HG03432 (cell line): ENCODE results near the gene ANKS1B.

ENCODE experiments used
- ATAC-seq: cut with Tn5 transposase; IDR thresholded peaks from one replicate; pipeline ENCODE4 v1.9.1; 2021; ENCODE audit warnings: mild to moderate bottlenecking, moderate library complexity; ENCODE audit not compliant: unreplicated experiment

Gene ANKS1B

DNA sequence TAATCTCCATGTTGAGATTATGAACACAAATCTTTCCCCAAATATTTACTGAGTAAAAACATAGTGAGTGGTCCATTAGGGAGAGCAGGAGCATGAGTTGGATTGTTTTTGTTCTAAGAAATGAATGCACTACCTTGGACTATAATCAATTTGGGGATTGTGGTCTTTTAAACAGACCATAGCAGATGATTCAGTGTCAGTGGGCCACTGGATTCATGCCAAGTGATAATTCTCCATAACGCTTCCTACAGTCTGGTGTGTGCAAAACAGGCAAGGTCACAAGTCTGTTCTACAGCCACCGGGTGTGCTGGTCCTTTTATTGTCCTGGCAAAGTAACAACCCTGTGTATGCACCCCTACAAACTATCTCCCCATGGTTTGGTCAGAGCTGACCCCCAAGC lies 1073.3 kb downstream of the ANKS1B start:
- no peak for ATAC-seq

DNA sequence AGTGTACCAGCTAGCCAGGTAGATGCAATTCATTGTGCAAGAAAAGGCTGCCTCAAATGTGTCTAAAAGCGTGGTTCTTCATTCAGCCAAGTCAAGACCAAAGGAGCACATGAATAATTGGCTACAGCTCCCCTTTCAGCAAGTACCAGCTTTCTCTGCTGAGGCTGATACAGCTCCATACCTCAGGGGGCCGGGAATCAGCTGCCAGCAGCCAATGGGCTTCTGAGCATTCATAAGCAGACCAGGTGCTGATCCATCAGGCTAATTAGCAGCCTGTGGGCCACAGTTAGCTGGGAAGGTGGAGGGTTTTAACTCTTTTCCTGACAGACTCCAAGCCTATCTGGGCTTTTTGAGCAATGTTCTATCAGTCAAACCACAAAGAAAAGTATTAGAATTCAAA lies 1075.0 kb downstream of the ANKS1B start:
- ATAC-seq, result no peak

DNA sequence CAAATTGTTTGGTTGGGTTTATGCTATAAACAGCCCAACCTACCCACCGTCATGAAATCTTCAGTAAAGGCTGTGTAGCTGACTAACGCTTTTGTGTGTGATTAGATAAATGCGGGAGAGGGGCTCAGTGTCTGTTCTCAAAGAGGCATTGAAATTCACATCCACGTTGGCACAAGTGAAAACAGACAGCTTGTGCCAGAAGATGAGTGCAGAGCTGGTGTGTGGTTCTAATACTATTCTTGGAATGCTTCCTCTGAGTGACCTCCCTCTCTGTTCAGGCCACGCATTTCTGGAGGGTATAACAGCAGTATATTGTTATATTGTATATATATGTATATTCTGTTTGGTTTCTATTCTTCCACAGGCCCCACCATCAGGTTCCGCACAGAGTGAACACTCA lies 1075.9 kb downstream of the ANKS1B start:
- no peak for ATAC-seq

DNA sequence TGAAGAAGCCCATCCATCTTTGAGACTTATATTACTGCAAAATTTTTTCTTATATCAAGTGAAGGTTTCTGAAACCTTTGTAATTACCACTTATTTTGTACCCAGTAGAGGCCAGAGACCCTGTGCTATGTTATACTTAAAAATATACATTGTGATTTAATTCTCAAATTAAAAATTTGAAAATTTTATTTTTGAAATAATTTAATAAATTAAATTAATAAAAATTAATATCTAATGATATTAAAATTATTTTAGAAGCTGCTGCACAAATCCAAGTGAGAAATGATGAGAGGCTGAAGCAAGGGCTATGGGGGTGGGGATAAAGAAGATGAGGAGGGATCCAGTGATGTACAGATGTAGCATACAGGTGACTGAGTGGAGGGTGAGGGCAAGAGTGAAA lies 1080.9 kb downstream of the ANKS1B start:
- ATAC-seq, result no peak

DNA sequence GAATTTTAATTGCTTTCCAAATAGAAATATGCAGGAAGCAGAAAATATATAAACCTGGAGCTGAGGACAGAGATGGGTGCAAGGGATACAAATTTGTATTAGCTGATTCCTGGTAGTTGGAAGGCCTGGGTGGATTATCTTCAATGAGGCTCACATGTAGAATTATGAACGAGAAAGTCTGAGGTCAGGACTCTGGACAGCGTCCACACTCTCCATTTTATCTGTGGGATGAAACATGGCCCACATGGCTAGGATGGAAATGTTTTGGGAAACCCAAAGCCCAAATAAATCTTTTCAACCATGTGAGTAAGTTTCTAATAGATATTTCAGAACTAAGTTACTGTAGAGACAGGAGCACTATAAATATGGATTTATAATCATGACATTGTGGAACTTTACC lies 1083.5 kb downstream of the ANKS1B start:
- ATAC-seq, result no peak

DNA sequence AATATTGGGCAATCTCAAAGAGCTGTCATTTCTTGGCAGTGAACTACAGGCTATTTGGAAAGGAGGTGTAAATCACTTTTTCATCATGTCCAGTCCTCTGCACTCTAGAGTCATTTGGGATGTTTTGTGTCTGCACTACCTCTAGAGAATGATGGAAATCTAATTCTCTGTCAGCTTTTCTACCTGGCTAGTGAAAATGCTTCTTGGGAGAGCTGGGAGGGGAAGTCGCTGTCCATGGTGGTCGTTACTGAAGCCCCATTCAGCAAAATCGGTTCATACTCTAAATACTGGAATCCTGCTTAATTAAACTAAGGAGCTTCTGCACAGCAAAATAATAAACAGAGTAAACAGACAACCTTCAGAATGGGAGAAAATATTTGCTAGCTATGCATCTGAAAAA lies 1087.8 kb downstream of the ANKS1B start:
- no peak for ATAC-seq

DNA sequence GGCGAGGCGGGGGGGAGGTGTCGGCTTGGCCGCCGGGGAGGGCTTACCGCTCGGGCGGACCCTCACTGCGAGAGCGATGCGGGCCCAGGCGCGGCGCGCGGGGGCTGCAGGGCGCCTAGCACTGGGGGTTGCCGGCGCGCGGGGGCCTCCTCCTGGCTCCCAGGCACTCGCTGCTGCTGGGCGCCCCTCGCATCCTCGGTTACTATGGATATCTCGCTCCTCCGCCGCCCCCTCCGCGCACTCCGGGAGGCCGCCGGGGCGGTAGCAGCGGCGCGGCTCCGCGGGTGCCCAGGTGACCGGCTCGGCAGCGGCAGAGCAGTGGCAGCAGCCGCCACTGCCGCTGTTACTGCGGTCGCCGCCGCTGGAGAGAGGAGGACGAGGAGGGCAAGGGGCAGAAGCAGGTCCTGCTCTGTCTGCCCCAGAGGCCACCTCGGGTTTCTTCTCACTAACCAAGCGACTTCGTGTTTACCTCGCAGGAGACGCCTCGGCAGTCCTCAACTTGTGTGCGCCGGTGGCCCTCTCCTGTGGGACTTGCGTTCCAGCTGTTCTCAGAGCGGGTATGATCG lies 1089.6 kb downstream of the ANKS1B start:
- ATAC-seq, result no peak

DNA sequence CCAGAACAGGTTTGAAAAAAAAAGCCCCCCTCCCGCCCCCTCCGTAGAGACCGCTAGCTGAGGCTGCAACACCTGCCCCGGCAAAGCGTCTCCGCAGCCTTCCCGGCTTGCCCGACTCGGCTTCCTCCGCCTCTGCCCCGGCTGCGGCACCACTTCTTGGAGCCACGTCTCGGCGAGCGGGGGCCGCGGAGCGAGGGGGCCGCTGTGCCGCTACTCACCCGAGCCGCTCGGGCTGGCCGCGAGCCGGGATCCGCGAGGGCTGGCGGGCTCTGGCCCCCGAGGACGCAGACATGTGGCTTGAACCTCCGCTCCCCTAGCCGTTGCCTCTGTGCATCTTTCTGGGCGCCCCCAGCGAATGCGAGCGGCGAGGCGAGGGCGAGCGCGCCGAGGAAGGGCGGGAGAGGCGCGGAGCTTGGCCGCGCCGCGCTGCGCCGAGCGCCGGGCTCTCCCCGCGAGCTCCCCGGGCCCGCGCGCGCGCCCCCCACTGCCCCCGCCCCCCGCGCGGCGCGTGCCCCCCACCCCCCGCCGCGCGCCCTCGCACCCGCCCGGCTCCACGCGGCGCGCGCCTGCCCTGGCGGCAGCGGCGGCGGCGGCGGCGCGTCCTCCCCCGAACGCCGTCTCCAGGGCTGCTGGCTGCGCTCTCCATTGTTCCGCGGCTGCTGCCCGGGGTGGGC lies 1090.2 kb downstream of the ANKS1B start:
- ATAC-seq, result no peak

DNA sequence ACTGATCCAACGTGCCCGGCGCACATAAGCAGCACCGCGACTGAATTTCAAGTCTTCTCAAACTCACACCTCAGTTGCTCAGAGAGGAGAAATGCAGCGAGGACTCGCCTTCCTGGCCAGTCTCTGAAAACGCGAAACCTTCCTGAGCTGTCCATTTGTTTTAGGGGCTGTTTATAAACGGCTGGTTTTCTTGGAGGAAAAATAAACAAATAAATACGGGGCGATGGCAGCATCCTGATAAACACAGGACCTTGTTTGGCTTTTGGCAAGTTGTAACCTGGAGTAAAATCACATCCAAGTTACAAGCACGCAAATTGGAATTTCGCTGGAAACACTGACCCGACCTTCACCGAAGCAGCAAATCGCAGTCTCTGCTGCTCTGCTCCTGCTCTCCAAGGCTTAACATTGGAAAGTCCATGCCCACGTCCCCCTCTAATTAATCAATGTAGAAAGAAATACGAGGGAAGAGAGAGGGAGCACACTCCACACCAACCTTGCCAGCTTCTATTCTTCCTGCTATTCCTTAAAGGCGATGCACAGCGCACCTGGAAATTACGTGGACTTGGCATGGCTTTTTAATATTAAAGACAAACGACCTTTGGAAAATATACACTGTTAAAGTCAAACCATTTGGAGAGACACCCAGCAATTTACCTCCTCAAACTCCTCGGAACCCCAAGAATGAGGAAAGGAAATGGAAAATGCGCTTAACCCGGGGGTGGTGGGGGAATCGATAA lies 1090.9 kb downstream of the ANKS1B start:
- no peak for ATAC-seq

DNA sequence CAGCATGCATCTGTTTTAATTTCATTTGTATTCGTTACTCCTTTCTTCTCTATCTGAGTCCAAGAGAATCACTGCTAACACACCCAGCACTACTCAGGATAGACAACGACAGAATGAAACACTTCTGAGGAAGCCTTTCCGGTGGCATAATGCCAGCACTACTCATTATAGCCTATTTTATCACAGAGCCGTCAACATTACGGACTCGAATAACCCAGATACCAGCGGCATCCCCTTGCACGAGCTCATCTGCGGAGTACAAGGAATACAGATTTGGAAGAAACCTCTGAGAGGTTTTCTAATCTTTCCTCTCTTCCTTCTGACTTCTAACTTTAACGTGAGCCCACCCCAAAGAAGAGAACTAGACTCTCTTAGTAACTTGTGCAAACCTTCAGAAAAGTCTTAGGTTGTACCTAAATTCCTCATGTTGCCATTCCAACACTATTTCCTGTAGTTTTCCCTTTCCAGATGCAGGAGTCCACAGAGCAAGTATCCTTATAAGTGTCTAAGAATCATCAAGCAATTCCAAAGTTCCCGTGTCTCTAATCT lies 1091.5 kb downstream of the ANKS1B start:
- ATAC-seq, result no peak

DNA sequence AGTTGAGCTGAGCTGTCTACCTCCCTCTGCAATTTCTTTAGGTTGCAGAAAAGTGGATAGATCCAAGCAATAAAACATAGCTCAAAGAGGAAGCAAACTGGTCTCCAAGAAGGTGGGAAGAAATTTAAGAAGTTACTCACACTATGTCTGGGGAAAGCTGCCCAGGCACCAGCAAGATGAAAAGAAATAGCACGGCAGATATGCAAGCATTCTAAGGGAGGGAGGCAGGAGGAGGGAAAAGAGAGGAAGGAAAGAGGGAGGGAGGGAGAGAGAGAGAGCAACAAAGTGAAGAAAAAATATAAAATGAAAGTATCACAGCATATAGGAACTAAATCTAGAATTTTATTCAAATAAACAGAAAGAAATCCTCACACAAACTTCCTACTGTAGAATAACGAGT lies 1099.0 kb downstream of the ANKS1B start:
- ATAC-seq, result no peak

DNA sequence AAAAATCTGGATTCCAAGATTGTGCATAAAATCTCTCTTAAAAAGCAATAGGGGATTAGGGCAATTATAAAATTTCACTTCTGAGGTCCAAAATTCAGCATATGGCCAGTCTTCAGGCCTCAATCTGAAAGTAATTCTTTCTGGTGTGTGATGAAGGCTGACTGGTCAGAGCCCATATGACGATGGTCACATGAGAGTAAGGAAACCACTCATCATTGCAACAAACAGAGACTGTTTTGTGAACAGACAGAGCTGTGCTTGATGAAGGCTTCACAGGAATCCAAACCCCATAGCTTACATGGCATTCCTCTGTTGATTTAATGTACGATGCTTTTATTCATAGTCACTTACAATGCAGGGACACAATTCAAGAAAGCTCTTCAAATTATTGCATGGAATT lies 1101.5 kb downstream of the ANKS1B start:
- no peak for ATAC-seq

DNA sequence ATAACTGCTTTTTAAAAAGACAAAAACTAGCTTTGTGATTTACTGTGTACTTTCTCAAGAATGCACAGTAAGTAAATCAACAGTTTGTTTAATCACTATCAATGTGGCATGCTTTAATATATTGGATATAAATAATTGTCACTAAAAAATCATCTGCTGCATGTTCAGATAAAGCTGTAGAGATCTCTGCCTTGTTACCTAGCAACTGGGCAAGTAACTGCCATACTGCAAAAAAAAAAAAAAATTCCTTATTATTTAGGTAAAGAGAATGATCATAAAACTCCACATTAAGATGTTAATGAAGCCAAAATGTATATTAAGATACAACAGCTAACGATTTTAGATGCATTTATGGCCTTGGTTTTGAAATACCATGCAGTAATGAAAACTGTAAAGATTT lies 1102.2 kb downstream of the ANKS1B start:
- ATAC-seq, result no peak

DNA sequence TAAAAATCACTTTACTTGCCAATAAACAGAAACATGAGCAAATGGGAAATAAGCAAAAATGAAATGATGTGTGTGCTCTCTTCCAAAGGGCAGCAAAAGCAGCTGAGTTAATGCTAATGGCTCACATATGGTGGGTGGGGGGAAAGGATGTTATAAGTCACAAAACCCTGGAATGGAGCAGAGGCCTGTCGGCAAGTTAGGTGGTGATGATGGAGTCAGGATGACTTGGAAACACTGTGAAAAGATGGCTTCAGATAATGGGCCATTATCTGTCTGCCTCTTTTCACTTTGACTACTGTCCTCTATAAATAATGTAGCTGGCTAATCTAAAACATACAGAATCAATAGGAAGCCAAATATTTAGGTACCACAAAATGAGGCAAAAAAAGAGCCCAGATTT lies 1111.0 kb downstream of the ANKS1B start:
- no peak for ATAC-seq

DNA sequence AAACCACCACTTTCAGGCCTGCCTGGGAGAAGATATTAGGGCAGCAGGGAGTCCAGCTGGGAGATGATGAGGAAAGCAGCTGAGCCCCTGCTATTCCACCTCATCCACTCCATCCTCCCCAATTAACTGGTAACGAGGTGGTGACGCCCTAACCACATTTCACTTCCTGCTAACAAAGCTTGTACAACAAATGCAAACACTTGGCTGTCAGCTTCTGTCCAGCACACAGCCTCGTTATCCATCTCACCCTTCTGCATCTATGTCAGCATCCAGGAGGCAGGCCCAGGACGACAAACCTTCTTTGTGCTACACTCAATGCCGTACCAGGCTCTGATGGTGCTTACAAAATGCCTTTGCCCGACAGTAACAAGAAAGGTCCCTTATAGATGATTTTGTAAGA lies 1114.2 kb downstream of the ANKS1B start:
- no peak for ATAC-seq

DNA sequence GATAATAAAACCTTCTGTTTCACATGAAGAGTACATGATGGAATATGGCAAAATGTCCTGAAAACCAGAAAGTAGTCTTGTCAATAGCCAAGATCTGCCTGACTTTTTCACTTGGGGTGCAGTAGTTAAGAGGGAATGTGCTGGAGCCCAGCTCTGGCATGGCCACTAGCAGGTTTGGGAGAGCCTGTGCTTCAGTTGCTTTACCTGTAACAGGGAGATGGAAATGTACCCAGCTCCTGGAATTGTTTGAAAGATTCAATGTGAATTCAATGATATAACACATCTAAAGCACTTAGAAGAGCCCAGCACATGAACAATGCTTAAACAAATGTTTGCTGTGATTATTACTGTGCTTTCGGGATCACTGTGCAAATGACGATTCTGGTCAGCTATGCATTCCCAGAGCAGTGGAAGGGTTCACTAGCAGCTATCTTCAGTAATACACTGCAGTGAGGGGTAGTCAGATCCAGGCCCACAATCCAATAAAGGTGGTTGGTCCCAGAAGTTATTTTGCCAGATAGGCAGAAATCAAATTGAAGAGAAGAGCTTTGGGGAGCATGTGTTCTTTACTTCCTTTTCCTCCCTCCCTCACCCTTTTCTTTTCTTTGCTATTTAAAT lies 1114.7 kb downstream of the ANKS1B start:
- no peak for ATAC-seq

DNA sequence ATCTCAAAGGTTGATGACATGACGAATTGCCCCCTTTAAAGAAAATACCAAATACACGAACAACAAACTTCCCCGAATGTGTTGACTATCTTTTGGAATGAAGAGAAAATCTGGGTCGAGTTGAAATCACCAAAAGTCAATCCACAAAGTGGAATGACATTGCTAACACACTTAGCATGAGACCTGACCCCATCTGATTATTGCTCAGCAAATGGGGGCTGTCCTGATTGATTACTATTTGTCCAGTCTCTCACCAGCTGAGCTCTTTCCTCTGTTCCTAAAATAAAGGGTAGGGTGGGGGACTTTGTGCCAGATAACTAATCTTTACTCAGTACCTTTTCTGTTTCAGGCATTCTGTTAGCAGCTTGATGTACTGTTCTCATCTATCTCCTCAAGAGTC lies 1116.2 kb downstream of the ANKS1B start:
- ATAC-seq, result no peak

DNA sequence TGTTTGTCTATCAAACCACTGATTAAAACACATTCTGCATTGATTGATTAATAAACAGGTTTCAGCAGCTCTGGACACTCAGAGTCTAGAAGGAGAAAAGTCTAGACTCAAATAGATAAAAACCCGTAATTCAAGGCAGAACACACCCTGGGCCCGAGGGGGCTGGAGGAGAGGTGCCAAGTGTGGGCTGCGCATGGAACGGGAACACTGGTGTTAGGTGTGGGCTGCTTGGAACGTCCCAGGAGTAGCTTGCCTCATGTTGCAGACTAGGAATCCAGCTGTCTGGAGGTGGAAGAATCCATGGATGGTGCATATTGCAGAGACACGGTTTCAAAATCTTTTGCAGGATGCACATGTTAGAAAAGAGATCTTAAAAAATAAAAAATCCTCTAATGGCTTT lies 1116.7 kb downstream of the ANKS1B start:
- no peak for ATAC-seq

DNA sequence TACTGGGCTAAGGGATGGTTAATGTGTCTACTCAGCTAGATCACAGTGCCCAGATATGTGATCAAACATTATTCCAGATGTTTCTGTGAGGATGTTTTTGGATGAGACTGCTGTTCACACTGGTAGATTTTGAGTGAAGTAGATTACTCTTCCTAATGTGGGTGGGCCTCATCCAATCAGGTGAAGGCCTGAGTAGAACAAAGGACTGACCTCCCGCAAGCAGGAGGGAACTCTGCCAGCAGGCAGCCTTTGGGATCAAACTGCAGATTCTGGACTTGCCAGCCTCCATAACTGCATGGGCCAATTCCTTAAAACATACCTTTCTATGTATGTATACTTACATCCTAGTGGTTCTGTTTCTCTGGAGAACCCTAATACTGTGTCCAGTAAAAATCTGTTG lies 1120.4 kb downstream of the ANKS1B start:
- ATAC-seq, result no peak

DNA sequence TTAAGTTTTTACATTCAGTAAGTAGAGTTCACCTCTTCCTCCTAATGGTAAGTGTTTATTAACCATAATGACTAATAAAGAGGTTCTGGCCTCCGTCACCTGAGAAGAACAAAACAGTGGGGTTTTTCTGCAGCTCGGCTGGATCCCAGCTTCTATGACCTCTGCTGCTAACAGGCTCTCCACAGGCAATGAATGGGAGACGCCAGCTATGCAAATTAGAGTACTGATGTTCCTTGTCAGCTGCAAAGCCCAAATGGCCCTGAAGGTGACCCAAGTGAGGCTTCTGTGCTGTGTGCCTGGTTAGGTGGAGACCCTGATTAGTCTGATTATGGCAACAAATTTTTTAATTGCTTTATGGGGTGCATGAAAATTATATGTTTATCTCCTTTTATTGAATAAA lies 1121.6 kb downstream of the ANKS1B start:
- no peak for ATAC-seq

DNA sequence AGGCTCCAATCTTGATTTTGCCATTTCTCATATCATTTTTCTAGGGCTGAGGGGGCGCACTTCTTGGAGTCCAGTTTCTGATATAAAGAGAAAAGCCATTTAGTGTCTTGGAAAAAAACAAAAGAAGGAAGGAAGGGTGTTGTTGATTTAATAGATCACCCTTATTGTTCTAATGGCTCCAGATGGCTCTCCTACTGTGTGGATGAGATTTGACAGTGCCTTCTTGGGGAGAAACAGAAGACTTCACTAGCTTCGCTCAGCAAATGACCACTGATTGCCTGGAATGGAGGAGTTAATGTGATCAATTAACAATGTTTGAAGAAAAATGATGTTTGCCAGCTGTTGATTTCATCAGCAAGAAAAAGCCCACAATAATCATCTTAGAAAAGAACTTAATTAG lies 1123.5 kb downstream of the ANKS1B start:
- no peak for ATAC-seq
